GM13977 (cell line): ENCODE measurements around the gene GLI1.
"Not testable (repeated sequence)": the region's sequence is repeated elsewhere in the genome, so short reads cannot be mapped to it uniquely, and the experiment has no call there.

Source experiments
- DNase-seq: peaks from one replicate; pipeline ENCODE4 v3.0.0; 2012; ENCODE audit warnings: low spot score
- in situ Hi-C: fragments of 300-500 bp; cut with MboI; formaldehyde crosslinking; loops from one replicate; pipeline ENCODE4 v1.12.0; 2022; ENCODE audit warnings: low sequenced_read_pairs, low pct_unique_long_range_greater_than_20kb, mixed read lengths, inconsistent platforms; ENCODE audit not compliant: unreplicated experiment
- TF ChIP-seq, protein P1 (sequence below): IDR thresholded peaks from 2 replicates; pipeline ENCODE4 v1.5.1; 2012; ENCODE audit warnings: mild to moderate bottlenecking, control low read depth; ENCODE audit not compliant: insufficient read depth; ENCODE audit errors: extremely low read depth, missing control alignments

GLI1 gene

DNA sequence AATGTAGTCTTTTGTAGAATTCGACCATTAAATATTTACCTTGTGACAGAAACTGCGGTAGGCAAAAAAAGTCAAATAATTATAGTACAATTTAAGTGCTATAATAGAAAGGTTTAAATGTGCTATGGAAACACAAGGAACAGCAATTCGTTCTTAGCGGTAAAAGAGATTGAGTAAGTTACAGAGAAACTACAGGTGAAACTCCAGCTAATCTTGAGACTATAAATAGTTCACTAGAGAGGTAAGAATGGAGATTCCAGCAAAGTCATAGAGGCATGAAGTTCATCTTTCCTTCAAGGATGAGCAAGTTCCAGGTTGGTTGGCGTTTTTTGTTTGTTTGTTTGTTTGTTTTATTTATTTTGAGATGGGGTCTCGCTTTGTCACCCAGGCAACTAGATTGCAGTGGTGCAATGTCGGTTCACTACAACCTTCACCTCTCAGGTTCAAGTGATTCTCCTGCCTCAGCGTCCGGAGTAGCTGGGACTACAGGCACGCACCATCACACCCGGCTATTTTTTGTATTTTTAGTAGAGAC is 27.9 kb upstream of the GLI1 start:
- in situ Hi-C loops = no loop called here

DNA sequence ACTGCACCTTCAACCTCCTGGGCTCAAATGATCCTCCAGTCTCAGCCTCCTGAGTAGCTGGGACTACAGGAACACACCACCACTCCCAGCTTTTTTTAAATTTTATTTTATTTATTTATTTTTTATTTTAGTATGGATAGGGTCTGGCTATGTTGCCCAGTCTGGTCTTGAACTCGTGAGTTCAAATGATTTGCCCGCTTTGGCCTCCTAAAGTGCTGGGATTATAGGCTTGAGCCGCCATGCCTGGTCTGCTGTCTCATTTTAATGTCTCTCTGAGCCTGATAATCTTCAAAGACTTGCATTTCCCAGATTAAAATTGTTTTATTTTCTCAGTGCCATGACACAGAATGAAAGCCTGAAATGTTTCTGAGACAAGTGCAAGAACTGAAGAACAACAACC is 26.2 kb upstream of the GLI1 start:
- no peak for DNase-seq
- TF ChIP-seq, protein P1, sequence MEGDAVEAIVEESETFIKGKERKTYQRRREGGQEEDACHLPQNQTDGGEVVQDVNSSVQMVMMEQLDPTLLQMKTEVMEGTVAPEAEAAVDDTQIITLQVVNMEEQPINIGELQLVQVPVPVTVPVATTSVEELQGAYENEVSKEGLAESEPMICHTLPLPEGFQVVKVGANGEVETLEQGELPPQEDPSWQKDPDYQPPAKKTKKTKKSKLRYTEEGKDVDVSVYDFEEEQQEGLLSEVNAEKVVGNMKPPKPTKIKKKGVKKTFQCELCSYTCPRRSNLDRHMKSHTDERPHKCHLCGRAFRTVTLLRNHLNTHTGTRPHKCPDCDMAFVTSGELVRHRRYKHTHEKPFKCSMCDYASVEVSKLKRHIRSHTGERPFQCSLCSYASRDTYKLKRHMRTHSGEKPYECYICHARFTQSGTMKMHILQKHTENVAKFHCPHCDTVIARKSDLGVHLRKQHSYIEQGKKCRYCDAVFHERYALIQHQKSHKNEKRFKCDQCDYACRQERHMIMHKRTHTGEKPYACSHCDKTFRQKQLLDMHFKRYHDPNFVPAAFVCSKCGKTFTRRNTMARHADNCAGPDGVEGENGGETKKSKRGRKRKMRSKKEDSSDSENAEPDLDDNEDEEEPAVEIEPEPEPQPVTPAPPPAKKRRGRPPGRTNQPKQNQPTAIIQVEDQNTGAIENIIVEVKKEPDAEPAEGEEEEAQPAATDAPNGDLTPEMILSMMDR = no peak
- in situ Hi-C loops = no loop called here

More for the DNA sequence above, 27.9 kb upstream of the GLI1 start:
- TF ChIP-seq, protein P1 = no peak
- DNase-seq = no peak

DNA sequence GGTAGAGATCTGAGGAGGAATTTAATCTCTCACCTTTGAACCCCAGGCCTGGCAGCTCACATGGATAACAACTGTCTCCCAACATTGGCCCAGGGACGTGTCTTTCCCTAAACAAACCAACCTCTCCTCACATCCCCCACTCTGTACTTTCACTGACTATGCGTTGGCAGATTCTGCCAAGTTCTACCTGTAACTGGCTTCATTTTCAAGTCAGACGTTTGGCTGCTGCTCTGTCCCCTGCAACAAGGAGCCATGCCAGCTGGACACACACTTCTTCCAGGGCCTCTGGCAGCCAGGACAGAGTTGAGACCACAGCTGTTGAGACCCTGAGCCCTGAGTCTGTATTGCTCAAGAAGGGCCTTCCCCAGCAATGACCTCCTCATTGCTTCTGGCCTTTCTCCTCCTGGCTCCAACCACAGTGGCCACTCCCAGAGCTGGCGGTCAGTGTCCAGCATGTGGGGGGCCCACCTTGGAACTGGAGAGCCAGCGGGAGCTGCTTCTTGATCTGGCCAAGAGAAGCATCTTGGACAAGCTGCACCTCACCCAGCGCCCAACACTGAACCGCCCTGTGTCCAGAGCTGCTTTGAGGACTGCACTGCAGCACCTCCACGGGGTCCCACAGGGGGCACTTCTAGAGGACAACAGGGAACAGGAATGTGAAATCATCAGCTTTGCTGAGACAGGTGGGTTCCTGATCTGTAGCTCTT is 24.9 kb upstream of the GLI1 start, which contains the start of gene INHBC:
INHBC (plus strand) TSS at position 268 of the 707 bp plus-strand sequence; CDS start at position 371, 103 bp downstream.
- in situ Hi-C loops = no loop called here
- no peak for DNase-seq
- TF ChIP-seq, protein P1 = no peak

DNA sequence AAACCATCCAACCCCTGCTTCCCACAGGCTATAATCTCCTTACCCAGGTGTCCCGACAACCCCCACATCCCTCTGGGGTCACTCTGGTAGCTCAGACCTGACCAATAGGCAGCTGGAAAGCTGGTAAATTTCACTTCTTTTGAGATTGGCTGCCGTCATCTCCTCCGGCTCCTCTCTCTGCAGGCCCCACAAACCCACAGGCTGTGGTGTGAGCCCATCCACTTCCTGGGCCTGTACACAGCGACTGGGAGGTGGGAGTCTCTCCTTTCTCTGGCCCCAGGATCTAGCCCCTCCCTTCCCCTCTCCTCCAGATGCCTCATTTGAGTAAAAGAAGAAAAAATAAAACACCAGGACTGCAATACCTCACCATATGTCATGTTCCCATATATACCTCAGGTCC is 24.3 kb upstream of the GLI1 start:
- TF ChIP-seq, protein P1 = no peak
- no peak for DNase-seq
- in situ Hi-C loops = no loop called here

DNA sequence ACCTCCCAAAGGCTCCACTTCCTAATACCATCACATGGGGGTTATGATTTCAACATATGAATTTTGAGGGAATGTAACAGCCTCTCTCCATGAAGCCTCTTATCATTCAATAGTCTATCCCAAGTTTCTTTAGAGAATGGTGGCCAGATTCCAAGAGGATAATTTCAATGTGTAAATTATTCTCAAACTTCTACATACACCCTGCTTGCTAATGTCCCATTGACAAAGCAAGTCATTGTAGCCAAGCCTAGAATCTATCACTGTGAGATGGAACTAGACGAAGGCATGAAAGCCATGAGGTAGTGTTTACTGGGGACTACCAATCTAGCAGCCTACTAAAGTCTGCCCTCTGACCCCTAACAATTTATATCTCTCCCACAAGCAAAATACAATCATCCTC is 21.2 kb upstream of the GLI1 start:
- no peak for DNase-seq
- in situ Hi-C loops = no loop called here
- TF ChIP-seq, protein P1 = no peak

DNA sequence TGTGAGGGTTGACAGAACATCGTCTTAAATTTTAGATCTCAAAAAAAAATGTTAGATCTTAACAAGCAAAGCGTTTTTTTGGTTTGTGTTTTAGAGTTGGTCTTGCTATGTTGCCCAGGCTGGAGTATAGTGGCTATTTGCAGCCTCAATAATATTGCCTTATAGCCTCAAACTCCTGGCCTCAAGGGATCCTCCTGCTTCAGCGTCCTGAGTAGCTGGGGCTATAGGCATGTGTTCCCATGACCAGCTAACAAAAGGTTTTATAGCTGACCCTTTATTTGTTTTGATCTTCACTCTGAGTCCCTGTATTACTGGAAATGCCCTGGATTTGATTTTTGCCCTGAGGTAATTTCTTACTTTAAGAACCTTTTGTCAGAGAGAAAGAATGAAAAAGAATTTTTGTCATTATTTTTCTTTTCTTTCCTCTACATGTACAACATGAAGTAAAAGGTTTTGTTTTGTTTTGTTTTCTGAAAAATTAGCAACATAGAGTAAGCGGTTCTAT is 19.8 kb upstream of the GLI1 start:
- in situ Hi-C loops = no loop called here
- no peak for DNase-seq
- TF ChIP-seq, protein P1 = no peak

DNA sequence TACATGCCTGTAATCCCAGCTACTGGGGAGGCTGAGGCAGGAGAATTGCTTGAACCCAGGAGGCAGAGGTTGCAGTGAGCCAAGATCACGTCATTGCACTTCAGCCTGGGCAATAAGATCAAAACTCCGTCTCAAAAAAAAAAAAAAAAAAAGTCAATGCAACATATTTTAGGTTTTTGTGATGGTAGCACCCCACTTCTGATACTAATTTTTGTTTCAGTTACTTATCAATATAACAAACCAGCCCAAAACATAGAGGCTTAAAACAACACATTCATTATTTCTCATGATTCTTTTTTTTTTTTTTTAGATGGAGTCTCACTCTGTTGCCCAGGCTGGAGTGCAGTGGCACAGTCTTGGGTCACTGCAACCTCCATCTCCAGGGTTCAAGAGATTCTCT is 18.2 kb upstream of the GLI1 start:
- in situ Hi-C loops, DNase-seq: not testable (repeated sequence)
